ENCODE results near the gene TNFRSF12A.

DNA sequence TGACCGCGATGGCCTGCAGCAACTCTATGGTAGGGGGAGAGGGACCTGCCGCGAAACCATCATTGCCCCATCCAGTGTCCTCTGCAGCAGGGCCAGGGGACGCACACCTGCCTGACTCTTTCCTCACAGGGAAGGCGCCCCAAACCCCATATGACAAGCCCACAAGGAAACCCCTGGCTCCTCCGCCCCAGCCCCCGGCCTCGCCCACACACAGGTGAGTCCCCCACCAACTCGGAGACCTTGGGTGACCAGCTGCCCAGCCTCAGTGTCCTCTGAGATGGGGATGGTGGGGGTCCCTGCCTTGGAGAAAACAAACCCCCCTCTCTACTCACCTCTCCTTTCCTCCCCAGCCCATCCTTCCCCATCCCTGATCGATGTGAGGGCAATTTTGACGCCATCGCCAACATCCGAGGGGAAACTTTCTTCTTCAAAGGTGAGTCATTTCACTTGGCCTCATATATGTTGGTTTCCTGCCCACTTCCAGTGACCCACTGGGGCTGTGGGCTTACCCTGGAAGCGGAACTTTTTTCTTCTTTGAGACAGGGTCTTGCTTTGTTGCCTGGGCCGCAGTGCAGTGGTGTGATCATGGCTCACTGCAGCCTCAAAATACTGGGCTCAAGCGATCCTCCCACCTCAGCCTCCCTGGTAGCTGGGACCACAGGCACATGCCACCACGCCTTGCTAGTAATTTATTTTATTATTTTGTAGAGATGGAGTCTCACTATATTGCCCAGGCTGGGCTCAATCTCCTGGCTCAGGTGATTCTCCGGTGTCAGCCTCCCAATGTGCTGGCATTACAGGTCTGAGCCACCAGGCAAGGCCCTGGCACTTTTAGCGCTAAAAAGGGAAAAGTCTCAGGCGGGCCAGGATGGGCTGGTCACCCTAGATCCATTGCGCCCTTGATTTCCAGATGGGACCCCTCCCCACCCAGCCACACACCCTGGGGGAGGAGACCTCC lies 37.3 kb downstream of the TNFRSF12A start:
- TF ChIP-seq POLR2A (IDR thresholded peaks at IDR 0.05): no peak
- TF ChIP-seq, protein P1, sequence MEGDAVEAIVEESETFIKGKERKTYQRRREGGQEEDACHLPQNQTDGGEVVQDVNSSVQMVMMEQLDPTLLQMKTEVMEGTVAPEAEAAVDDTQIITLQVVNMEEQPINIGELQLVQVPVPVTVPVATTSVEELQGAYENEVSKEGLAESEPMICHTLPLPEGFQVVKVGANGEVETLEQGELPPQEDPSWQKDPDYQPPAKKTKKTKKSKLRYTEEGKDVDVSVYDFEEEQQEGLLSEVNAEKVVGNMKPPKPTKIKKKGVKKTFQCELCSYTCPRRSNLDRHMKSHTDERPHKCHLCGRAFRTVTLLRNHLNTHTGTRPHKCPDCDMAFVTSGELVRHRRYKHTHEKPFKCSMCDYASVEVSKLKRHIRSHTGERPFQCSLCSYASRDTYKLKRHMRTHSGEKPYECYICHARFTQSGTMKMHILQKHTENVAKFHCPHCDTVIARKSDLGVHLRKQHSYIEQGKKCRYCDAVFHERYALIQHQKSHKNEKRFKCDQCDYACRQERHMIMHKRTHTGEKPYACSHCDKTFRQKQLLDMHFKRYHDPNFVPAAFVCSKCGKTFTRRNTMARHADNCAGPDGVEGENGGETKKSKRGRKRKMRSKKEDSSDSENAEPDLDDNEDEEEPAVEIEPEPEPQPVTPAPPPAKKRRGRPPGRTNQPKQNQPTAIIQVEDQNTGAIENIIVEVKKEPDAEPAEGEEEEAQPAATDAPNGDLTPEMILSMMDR (IDR thresholded peaks at IDR 0.05): no peak
